OCI-LY3 (cell line): Measurements from ENCODE around the gene TPTE2.
"Not testable (repeated sequence)": the region's sequence is repeated elsewhere in the genome, so short reads cannot be mapped to it uniquely, and the experiment has no call there.

ENCODE experiments used
- CTCF ChIP-seq: fragments of 200-600, 300-600 bp; sonication (generic); IDR thresholded peaks from 2 replicates; pipeline ENCODE4 v1.5.1; 2014; ENCODE audit warnings: antibody characterized with exemption, low read length, low read depth
- EZH2phosphoT487 ChIP-seq: fragments of 200-600 bp; shearing (Covaris generic); IDR thresholded peaks from 2 replicates; pipeline ENCODE4 v1.6.1; 2018; ENCODE audit warnings: antibody characterized with exemption, mixed run types, low read depth

- not testable (repeated sequence) for TF ChIP-seq CTCF, EZH2phosphoT487
Measured at GRCh38 chr13:19549245-19549644, 12.1 kb downstream of the TPTE2 start.
